Thyroid gland (tissue), 4 donors: Measurements from ENCODE around the gene NGLY1.

ENCODE experiments used
- CTCF ChIP-seq, 6 experiments: fragments of 200-600 bp in 3 of 6; fragments of 450-650 bp in 3 of 6; sonication (generic) in 3 of 6; IDR thresholded peaks; one replicate each; pipeline ENCODE4 v1.5.1; 2016 to 2019; ENCODE audit warnings: antibody characterized with exemption in 6 of 6, mild to moderate bottlenecking in 2 of 6, inconsistent platforms in 1 of 6, moderate library complexity in 1 of 6
- POLR2A ChIP-seq, 2 donors: fragments of 450-650 bp; IDR thresholded peaks; one replicate each; pipeline ENCODE4 v1.6.1; 2017; ENCODE audit warnings: antibody characterized with exemption in 2 of 2, mild to moderate bottlenecking in 2 of 2, moderate library complexity in 1 of 2

GRCh38 chr3:25748189-25748588, 35.1 kb downstream of the NGLY1 start:
- TF ChIP-seq CTCF (IDR thresholded peaks at IDR 0.05) (no peak), POLR2A (IDR thresholded peaks at IDR 0.05) (no peak)
